HG03135 (cell line): Measurements from ENCODE around the gene KLK12.
"Not testable (repeated sequence)": the region's sequence is repeated elsewhere in the genome, so short reads cannot be mapped to it uniquely, and the experiment has no call there.

Experiments used
- ATAC-seq: cut with Tn5 transposase; IDR thresholded peaks from one replicate; pipeline ENCODE4 v1.9.1; 2021; ENCODE audit warnings: mild to moderate bottlenecking, moderate library complexity; ENCODE audit not compliant: unreplicated experiment

The KLK12 gene

DNA sequence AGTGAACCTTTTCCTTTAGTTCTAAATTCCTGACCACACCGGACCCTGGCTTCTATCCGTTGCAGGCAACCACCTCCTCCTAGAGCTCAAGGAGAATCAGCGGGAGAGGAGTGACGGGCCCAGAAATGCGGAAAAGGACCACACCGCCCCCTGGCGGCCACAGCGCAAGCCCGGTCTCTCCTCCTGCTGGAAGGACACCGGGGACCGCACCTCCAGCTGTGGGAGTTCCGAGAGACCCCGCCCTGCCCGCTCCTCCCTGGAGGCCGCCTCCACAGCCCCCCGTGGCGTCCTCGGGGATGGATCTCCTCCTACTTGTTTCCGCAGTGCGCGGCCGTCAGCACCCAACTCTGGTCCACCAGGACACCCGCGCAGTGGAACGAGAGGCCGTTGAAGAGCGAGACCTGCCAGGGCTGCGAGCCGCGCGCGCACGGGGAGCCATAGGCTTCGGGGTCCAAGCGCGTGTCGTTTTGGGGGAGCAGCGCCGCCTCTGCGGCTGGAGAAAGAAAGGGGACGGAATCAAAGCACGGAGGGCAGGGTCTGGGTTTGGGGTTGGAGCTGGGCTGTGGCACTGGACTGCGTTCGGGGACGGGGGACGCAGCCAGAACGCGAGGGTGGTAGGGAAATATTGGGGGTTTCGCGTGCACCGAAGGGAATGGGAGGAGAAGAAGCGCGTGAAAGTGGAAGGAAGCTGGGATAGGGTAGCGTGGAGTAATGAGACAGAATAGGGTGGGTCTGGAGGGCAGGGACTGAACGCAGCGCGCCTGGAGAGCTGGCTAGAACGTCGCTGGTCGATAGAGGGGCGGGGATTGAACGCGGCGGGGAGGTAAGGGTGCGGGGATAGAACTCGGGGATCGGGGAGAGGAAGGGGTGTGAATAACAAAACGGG is 17.8 kb downstream of the KLK12 start:
- no peak for ATAC-seq

DNA sequence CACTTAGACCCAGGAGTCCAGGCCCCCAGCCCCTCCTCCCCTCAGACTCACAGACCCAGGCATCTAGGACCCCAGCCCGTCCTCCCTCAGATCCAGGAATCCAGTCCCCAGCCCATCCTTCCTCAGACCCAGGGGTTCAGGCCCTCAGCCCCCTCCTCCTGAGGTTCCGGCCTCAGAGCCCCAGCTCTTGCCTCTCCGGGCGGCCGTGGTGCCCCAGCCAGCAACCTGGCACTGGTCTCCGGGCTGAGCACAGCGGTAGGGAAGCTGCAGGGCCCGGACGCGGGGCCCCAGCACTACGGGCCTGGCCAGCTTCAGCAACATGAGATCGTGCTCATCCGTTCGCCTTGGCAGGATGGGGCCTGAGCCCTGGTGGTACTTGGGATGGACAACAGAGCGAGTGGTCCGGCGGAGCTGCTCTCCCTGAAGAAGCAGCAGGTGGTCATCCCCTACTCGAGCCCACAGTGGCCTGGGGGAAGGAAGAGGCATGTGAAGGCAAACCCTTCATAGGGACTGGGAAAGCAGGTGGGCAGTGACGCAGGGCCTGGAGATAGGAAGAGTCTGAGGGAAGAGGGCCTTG is 19.0 kb downstream of the KLK12 start:
- ATAC-seq, result no peak

DNA sequence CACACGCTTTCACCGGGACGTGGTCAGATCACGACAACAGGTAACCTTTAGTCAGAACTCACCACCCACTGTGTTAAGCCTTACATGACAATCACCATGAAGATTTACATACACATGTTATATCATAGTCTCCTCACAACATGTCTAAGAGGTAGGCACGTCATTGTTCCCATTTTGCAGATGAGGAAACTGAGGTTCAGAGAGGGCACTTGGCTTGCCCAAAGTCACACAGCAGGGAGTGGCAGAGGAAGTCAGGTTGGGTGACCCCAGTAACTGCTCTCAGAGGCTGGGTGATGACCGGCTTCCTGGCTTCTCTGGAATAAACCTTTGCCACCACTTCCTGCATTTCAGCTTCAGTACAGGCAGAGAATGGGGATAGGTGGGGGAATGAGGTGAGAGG is 20.6 kb downstream of the KLK12 start:
- ATAC-seq, result no peak

DNA sequence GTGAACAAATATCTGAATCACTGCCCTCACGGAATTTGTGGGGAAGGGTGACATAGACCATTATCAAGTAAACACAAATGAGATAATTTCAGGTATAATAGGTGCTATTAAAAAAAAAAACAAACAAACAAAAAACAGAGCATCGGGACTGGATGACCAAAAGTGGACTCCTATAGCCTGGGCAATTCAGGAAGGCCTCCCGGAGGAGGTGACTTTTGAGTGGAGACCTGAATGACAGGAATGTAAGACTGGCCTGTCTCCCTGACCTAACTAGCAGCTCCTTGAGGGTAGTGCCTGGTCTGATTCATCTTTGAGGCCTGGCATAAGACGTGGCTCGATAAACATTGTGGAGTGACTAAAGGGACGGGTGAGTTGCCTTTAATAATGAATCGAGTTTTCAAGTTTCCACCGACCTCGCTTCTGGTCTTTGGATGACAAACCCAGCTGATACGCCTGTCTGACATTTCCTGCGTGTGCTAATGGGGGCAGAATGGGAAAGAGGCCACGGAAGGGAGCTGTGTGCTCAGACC is 22.1 kb downstream of the KLK12 start:
- ATAC-seq, result no peak

DNA sequence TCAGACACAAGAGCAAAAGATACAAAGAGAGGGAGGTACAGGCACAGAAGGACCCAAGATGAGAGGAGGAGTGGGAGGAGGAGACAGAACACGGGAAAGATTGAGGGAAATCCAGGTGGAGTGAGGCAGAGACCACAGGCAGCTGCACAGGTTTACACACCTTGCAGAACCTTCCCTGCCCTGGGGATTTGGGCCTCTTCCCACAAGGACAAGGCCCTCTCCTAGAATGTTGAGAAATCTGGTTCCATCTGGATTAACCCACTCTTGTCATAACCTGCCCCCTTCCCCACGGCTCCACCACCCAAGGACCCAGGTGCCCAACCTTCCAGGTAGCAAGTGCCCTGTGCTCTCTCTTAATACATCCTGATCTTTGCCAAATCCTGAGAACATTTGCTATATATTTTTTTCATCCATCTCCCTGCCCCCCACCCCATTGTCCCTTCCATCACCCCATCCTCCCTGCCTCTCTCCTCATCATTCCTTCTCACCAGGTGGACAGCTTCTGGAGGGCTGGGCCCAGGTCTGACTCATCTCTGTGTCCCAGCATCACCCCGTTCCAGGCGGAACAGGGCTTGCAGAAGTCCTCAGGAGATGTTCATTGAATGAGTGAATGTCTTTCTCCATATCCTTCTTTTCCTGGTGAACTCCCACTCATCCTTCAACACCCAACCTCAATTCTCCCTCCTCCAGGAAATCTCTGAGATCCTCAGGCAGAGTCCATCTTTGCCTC is 24.6 kb downstream of the KLK12 start:
- no peak for ATAC-seq

DNA sequence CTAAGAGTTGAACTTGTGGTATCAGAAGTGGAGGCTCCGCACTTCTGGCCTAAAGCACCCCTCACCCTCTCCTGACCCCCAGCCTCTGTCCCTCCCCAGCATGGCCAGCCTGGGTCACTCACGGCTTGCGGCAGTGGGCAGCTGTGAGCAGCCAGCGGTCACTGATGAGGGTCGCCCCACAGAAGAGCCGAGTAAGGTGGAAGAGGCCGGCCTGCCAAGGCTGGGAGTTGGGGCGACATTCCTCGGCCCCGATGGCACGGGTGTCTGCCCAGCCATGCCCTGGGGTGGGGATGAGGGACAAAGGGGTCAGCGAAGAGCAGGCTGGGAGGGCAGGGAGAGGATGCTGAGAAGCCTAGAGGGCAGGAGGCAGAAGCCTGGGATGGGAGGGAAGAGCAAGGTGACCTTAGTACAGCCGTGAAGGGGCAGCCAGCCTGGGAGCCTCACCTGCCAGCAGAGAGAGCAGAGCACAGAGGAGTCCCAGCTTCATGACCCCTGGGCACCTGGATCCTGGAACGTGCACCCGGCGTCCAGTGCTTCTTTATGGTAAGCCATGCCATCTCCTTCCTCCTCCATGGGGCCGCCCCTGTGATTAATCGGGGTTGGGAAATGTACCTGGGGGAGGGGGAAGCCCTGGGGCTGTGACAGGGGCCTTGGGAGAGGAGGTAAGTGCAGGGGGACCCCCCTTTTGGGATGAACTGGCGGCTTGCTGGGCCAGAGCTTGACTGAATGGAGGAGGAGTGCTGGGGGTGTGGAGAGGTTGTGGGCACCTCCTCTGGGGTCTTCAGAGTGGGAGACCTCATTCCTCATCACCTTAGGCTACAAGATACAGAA is 25.5 kb downstream of the KLK12 start:
- ATAC-seq, result no peak

DNA sequence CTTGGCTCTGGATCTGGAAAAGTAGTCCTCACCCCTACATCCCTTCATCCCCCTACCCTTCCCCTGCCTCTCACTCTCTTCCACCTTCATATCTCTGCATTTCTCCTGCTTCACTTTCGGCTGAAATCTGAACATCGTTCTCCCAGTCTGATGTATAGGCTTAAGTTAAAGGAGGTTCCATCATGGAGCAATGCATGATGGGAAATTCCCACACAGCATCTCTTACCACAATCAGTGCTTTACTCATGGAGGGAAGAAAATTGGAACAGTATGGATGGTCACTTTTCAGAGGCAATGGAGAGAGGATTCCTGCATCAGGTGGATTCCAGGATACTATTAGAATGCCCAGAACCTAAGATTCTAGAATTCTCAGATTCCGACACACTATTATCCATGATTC is 27.3 kb downstream of the KLK12 start:
- no peak for ATAC-seq

DNA sequence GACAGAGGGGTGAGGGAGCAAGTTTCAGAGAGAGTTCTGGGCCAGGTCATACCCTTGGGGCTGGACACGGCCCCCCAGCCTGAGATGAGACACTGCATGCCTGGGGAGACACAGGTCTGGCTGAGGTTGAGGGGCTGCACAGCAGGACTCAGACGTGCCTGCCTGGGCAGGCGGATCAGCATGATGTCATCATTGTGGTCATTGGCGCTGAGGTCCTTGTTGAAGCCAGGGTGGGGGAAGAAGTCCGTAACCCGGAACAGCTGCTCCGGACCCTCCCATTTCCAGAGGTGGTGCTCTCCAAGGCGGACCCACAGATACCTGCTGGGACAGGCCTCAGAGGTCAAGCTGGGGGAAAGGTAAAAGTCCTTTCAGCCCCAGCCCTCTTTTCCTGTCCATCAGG is 28.4 kb downstream of the KLK12 start:
- no peak for ATAC-seq

DNA sequence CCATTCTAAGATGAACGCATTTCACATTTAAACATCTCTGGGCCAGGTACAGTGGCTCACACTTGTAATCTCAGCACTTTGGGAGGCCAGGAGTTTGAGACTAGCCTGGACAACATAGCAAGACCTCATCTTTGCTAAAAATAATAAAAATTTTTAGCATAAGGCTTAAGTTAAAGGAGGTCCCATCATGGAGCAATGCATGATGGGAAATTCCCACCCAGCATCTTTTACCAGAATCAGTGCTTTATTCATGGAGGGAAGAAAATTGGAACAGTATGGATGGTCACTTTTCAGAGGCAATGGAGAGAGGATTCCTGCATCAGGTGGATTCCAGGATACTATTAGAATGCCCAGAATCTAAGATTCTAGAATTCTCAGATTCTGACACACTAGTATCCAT is 29.6 kb downstream of the KLK12 start:
- ATAC-seq, result no peak

DNA sequence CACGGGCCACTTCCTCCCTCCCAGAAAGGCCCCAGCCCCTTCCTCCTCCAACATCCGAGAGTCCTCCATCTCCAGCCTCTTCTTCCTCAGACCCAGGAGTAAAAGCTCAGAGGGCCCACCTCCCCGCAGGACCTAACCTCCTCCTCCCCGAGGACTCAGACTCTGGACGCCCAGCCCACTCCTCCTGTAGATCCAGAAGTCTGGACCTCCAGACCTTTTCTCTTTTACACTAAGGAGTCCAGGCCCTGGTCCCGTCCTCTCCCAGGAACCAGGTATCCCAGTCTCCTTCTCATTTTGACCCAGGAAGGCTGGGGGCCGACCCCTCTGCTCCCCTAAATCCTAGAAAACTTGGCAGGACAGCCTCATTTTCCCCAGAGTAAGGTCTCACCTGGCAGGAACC is 31.5 kb downstream of the KLK12 start:
- no peak for ATAC-seq

DNA sequence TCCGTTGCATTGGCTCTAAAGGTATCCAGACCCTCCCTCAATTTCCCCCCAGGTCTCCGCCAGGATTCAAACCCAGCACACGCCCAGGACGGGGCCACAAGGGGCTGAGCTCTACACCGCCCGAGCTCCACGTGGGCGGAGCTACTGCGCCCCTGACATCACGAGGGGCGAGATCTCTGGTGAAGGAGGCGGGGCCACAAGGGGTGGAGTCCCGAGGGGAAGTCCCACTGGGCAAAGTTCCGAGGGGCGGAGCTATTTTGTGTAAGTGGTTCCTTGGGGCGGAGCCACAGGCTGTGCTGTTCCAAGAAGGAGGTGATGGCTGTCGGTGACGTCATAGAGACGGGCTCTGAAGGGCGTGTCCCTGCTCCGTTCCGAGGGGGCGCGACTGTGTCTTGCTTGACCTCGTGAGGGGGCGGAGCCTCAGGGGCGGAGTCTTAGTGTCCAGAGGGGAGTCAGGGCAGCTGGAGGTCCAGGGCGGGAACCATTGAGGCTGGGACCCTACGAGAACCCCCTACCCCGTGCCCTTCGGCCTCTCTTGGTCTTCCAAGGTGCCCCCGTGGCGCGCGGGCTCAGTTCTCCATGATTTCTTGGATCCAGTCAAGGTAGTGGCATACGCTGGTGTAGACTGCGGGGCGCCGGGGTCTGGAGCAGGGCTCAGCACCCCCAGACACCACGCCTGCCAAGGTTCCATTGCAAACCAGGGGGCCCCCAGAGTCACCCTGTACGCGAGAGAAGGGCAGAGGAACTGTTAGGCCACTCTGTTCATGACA is 32.1 kb downstream of the KLK12 start:
- no peak for ATAC-seq

DNA sequence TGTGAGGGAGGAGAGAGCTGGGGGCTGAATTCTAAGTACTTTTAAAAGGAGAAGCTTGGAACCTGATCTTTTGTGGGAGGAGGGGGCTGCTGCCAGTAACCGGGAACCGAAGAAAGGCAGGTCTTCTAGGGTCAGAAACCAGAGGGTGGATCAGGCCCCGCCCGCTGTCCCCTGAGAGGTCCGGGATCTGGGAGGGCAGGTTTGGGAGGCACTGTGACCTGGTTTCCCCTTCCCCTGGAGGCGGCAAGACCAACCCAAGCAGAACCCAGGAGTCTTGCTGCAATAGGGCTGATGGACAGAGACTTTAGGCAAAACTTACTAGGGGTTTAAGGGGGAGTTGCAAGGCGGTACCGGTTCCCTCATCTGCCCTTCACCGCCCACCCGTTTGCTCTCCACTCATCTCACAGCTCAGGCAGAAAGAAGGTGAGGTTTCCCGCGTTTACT is 32.7 kb downstream of the KLK12 start:
- no peak for ATAC-seq

DNA sequence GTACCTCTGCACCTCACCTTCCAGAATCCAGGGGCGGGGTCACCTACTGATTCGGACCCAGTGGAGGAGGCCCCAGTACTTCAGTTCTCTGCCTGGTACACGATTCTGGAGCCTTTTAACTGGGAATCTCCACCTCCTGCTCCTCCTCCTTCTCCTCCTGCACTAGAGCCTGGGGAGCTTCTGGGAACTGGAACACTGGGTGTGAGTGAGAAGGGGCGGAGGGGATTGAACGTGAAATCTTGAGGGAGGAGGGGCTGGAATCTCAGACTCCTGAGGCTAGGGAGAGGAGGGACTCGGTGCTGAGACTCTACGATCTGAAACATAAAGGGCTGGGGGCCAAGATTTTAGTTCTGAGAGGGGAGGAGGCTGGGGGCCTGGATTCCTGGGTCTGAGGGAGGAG is 33.3 kb downstream of the KLK12 start, which contains the start of gene KLK8:
Gene KLK8, minus strand, starts transcription at position 90 of the 400 bp plus-strand sequence. CDS start 437 bp downstream, outside the sequence.
- ATAC-seq, result no peak

DNA sequence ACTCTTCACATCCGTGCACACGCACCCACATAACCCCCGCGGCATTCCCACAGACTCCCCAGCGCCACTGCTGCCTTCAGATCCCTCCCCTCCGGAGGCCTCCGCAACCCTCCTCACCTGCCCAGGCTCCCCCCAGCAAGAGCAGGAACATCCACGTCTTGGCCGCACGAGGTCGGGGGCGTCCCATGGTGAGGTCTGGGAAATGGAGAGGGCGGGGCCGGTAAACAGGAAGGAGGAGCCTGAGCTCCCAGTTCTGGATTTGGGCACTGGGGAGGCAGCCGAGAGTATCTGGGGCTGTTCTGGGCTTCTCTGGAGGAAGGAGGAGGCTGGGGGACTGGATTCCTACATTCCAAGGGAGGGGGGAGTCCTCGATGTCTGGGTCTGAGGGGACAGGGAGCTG is 33.8 kb downstream of the KLK12 start:
- ATAC-seq, result no peak

DNA sequence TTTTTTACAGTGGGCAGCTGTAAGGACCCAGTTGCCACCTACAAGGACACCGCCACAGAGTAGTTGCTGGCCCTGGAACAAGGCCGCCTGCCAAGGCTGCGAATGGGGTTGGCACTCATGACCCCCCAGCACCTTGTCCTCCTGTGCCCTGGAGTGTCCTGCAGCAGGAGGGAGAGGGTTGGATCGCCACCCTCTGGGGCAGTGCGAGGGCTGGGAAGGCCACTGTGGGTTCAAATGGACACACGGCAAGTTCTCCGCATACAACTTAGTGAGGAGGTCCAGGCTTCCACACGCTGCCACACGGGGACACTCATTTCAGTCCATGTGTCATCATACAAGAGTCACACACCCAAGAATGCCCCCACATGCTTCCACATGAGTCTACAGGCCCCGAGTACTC is 34.4 kb downstream of the KLK12 start:
- ATAC-seq, result no peak

DNA sequence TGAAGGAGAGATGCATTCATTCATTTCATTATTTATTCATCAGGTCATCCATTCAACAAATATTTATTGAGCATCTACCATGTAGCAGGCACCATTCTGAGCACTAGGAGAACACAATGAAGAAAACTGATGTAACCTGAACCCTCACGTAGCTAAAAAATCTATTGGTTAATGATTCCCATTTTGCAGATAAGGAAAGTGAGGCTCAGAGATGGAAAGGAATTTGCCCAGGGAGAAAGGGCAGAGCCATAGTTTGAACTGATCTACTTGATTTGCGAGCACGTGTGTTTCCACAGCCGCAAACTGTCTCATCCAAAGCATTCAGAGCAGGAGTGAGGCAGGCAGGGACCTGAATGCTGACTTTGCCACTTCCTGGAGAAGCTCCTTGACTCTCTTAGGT is 36.1 kb downstream of the KLK12 start:
- no peak for ATAC-seq

DNA sequence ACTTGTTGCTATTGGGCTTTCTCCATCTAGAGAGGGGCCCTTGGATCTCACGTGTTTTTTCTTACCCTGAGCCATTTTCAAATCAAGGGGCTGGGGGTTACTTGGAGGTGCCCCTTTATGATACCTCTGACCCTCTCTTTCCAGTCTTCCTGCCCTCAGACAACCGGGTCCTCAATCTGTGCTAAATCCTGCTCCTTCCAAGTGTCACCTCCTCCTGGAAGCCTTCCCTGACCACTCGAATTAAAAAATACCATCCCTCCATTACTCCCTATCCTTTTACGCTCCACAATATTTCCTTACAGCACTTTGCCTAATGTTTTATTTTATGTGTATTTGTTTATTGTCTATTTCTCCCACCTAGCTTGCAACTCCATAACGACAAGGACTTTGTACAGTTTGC is 36.7 kb downstream of the KLK12 start:
- ATAC-seq, result no peak

DNA sequence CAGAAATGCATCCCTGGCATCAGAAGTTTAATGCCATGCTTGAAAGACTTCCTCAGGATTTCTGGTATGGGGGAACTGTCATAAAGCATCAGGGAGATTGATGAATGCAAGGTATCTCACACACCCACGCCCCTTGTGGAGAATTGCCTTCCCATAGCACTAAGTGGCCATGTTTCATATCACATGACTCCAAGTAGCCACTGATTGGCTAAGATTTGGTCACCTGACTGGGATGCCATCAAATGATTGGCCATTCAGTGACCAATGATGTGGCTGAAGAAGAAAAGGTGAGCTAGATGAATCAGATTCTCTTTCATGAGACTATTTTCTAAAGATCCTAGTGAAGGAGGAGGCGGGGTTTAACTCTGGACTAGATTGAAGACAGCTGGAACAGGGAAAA is 40.7 kb downstream of the KLK12 start:
- no peak for ATAC-seq

DNA sequence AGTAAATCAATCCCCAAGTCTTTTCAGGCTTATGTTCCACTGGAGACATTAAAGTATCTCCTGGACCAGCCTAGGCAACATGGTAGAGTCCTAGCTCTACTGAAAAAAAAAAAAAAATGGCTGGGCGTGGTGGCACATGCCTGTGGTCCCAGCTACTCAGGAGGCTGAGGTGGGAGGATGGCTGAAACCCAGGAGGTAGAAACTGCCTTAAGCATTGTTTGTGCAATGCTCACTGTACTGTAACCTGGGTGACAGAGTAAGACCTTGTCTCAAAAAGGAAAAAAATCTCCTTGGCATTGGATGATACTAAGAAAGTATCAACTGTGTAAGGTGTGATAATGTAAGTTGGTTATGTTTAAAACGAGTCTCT is 42.2 kb downstream of the KLK12 start:
- ATAC-seq, result no peak

DNA sequence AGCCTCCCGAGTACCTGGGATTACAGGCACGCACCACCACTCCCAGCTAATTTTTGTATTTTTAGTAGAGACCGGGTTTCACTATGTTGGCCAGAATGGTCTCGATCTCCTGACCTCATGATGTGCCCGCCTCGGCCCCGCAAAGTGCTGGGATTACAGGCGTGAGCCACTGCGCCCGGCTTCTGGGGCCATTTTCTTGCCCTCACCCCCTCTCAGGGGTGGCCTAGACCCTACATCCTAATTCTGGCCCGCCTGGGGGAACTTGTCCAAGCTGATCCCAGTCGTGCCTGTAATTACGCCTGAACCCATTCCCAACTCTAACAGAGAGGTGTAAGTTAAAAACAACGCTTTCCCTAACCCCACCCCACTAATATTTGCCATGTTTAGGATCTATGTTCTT is 50.4 kb downstream of the KLK12 start:
- ATAC-seq, result not testable (repeated sequence)
